HCEC 1CT (cell line): ENCODE measurements around the gene ZNF750.

Experiments used
- DNase-seq: peaks from one replicate; pipeline ENCODE4 v3.0.0-alpha.2; 2017

Gene ZNF750

GRCh38 chr17:82832881-82833475, 6.8 kb downstream of the ZNF750 start:
- DNase-seq, result no peak

- no peak for DNase-seq
Observed at GRCh38 chr17:82832411-82832810, 7.4 kb downstream of the ZNF750 start.

GRCh38 chr17:82831818-82832200, 8.0 kb downstream of the ZNF750 start:
- DNase-seq, result no peak

GRCh38 chr17:82831041-82831817, 8.6 kb downstream of the ZNF750 start:
- no peak for DNase-seq

GRCh38 chr17:82830249-82830661, 9.6 kb downstream of the ZNF750 start:
- DNase-seq, result no peak

GRCh38 chr17:82828875-82829487, 10.8 kb downstream of the ZNF750 start:
- DNase-seq, result no peak

- no peak for DNase-seq
Observed at GRCh38 chr17:82826956-82827355, 12.9 kb downstream of the ZNF750 start.

GRCh38 chr17:82826211-82826610, 13.6 kb downstream of the ZNF750 start:
- no peak for DNase-seq

- no peak for DNase-seq
Observed at GRCh38 chr17:82825540-82826124, 14.2 kb downstream of the ZNF750 start.

- no peak for DNase-seq
Observed at GRCh38 chr17:82823004-82823403, 16.8 kb downstream of the ZNF750 start.

GRCh38 chr17:82822281-82822680, 17.5 kb downstream of the ZNF750 start:
- no peak for DNase-seq

GRCh38 chr17:82821554-82821953, 18.3 kb downstream of the ZNF750 start:
- DNase-seq, result no peak

GRCh38 chr17:82820278-82821251, 19.3 kb downstream of the ZNF750 start:
- no peak for DNase-seq

- DNase-seq, result no peak
Observed at GRCh38 chr17:82817947-82818346, 21.9 kb downstream of the ZNF750 start.

- DNase-seq, result no peak
Observed at GRCh38 chr17:82816358-82816757, 23.5 kb downstream of the ZNF750 start.

- no peak for DNase-seq
Observed at GRCh38 chr17:82815790-82816305, 24.0 kb downstream of the ZNF750 start.

- DNase-seq, result no peak
Observed at GRCh38 chr17:82815354-82815753, 24.5 kb downstream of the ZNF750 start.

GRCh38 chr17:82814834-82815233, 25.0 kb downstream of the ZNF750 start:
- DNase-seq, result no peak

- DNase-seq, result no peak
Observed at GRCh38 chr17:82813299-82814051, 26.3 kb downstream of the ZNF750 start.

GRCh38 chr17:82812601-82813000, 27.2 kb downstream of the ZNF750 start:
- DNase-seq, result no peak

- no peak for DNase-seq
Observed at GRCh38 chr17:82812058-82812457, 27.8 kb downstream of the ZNF750 start.
